ENCODE results near the gene LPCAT1. TPM values are rescaled to one million over a fixed set of nuclear protein-coding genes. Genes with fewer than 3 reads are reported as not detected.

The LPCAT1 gene
- total and polyA plus RNA-seq, 2 experiments from 2014 or later = 78.0 to 255 TPM

DNA sequence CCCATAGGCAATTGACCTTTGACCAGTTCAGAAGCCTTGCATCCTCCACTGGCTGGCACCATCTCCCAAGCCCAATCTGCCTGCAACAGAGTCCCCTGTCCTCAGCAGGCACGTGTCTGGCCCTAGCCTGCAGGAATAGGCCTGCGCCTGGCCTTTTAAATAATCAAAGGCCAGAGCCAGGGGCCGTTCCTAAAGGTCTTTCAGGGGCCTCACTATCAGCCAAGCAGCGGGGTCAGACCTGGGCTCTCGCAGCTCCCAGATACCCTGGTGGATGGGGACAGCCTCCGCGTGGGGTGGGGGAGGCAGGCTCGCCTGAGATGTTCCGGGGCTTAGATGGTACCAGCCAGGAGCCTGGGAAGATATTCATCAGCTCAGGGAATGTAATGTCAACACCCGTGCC lies 111.1 kb downstream of the LPCAT1 start:
- DNase-seq (ENCODE audit: low spot score) (peak; percentile 29), ATAC-seq (no peak; the same call in 1 of the 3 replicates)
- no peaks in the 10 kb centered on the region for H3K27me3 ChIP-seq (ENCODE audit: insufficient read depth)
- peaks cover 4% of the 10 kb centered on the region; the same call in 1 of the 2 replicates for H3F3A ChIP-seq (replicated peaks; ENCODE audit: low read depth)
- H2AFZ ChIP-seq = peak overlapping the region; percentile 56; the same call in 1 of the 2 replicates
- no peak overlapping the region for H3K4me3 ChIP-seq
- H3K4me2 ChIP-seq = peak overlapping the region; percentile 51; the same call in 1 of the 2 replicates
- Mint-ChIP-seq H3K4me1 (peaks cover 17% of the 10 kb centered on the region), H3K4me3 (no peak overlapping the region), H3K27me3 (ENCODE audit: insufficient read depth, low read depth, poor library complexity) (peaks cover 13% of the 10 kb centered on the region), H3K36me3 (ENCODE audit: low read depth) (no peaks in the 10 kb centered on the region), H3K27ac (no peak overlapping the region), H3K9me3 (no peaks in the 10 kb centered on the region)
- no peaks in the 10 kb centered on the region for H3K36me3 ChIP-seq (ENCODE audit: insufficient read depth)
- H3K27ac ChIP-seq (ENCODE audit: low read depth) = no peak overlapping the region
- no peaks in the 10 kb centered on the region for H3K9me2 ChIP-seq (ENCODE audit: insufficient read depth)
- H3K4me1 ChIP-seq (ENCODE audit: insufficient read depth) = peaks cover 13% of the 10 kb centered on the region
- H4K20me1 ChIP-seq (replicated peaks; ENCODE audit: insufficient read depth) = no peaks in the 10 kb centered on the region
- H3K79me2 ChIP-seq (replicated peaks; ENCODE audit: insufficient read depth) = no peaks in the 10 kb centered on the region
- TF ChIP-seq STAT1 (IDR thresholded peaks at IDR 0.05; ENCODE audit: unreplicated experiment) (no peak), JUNB (IDR thresholded peaks at IDR 0.05; ENCODE audit: unreplicated experiment) (no peak), EZH2phosphoT487 (IDR thresholded peaks at IDR 0.05; ENCODE audit: unreplicated experiment) (no peak), EZH2 (IDR thresholded peaks at IDR 0.05; ENCODE audit: low read depth, unreplicated experiment) (no peak), CREB1 (CRISPR knock-in tag; IDR thresholded peaks at IDR 0.05; ENCODE audit: low read depth) (no peak), POLR2AphosphoS5 (IDR thresholded peaks at IDR 0.05; ENCODE audit: low read depth) (no peak), ZNF331 (CRISPR knock-in tag; IDR thresholded peaks at IDR 0.05; ENCODE audit: low read depth) (no peak), NANOG (IDR thresholded peaks at IDR 0.05; ENCODE audit: borderline replicate concordance) (no peak), ZNF114 (CRISPR knock-in tag; IDR thresholded peaks at IDR 0.05) (no peak)
- TF ChIP-seq, protein P1, sequence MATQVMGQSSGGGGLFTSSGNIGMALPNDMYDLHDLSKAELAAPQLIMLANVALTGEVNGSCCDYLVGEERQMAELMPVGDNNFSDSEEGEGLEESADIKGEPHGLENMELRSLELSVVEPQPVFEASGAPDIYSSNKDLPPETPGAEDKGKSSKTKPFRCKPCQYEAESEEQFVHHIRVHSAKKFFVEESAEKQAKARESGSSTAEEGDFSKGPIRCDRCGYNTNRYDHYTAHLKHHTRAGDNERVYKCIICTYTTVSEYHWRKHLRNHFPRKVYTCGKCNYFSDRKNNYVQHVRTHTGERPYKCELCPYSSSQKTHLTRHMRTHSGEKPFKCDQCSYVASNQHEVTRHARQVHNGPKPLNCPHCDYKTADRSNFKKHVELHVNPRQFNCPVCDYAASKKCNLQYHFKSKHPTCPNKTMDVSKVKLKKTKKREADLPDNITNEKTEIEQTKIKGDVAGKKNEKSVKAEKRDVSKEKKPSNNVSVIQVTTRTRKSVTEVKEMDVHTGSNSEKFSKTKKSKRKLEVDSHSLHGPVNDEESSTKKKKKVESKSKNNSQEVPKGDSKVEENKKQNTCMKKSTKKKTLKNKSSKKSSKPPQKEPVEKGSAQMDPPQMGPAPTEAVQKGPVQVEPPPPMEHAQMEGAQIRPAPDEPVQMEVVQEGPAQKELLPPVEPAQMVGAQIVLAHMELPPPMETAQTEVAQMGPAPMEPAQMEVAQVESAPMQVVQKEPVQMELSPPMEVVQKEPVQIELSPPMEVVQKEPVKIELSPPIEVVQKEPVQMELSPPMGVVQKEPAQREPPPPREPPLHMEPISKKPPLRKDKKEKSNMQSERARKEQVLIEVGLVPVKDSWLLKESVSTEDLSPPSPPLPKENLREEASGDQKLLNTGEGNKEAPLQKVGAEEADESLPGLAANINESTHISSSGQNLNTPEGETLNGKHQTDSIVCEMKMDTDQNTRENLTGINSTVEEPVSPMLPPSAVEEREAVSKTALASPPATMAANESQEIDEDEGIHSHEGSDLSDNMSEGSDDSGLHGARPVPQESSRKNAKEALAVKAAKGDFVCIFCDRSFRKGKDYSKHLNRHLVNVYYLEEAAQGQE (IDR thresholded peaks at IDR 0.05; ENCODE audit: unreplicated experiment) = no peak
- TF ChIP-seq, protein P2, sequence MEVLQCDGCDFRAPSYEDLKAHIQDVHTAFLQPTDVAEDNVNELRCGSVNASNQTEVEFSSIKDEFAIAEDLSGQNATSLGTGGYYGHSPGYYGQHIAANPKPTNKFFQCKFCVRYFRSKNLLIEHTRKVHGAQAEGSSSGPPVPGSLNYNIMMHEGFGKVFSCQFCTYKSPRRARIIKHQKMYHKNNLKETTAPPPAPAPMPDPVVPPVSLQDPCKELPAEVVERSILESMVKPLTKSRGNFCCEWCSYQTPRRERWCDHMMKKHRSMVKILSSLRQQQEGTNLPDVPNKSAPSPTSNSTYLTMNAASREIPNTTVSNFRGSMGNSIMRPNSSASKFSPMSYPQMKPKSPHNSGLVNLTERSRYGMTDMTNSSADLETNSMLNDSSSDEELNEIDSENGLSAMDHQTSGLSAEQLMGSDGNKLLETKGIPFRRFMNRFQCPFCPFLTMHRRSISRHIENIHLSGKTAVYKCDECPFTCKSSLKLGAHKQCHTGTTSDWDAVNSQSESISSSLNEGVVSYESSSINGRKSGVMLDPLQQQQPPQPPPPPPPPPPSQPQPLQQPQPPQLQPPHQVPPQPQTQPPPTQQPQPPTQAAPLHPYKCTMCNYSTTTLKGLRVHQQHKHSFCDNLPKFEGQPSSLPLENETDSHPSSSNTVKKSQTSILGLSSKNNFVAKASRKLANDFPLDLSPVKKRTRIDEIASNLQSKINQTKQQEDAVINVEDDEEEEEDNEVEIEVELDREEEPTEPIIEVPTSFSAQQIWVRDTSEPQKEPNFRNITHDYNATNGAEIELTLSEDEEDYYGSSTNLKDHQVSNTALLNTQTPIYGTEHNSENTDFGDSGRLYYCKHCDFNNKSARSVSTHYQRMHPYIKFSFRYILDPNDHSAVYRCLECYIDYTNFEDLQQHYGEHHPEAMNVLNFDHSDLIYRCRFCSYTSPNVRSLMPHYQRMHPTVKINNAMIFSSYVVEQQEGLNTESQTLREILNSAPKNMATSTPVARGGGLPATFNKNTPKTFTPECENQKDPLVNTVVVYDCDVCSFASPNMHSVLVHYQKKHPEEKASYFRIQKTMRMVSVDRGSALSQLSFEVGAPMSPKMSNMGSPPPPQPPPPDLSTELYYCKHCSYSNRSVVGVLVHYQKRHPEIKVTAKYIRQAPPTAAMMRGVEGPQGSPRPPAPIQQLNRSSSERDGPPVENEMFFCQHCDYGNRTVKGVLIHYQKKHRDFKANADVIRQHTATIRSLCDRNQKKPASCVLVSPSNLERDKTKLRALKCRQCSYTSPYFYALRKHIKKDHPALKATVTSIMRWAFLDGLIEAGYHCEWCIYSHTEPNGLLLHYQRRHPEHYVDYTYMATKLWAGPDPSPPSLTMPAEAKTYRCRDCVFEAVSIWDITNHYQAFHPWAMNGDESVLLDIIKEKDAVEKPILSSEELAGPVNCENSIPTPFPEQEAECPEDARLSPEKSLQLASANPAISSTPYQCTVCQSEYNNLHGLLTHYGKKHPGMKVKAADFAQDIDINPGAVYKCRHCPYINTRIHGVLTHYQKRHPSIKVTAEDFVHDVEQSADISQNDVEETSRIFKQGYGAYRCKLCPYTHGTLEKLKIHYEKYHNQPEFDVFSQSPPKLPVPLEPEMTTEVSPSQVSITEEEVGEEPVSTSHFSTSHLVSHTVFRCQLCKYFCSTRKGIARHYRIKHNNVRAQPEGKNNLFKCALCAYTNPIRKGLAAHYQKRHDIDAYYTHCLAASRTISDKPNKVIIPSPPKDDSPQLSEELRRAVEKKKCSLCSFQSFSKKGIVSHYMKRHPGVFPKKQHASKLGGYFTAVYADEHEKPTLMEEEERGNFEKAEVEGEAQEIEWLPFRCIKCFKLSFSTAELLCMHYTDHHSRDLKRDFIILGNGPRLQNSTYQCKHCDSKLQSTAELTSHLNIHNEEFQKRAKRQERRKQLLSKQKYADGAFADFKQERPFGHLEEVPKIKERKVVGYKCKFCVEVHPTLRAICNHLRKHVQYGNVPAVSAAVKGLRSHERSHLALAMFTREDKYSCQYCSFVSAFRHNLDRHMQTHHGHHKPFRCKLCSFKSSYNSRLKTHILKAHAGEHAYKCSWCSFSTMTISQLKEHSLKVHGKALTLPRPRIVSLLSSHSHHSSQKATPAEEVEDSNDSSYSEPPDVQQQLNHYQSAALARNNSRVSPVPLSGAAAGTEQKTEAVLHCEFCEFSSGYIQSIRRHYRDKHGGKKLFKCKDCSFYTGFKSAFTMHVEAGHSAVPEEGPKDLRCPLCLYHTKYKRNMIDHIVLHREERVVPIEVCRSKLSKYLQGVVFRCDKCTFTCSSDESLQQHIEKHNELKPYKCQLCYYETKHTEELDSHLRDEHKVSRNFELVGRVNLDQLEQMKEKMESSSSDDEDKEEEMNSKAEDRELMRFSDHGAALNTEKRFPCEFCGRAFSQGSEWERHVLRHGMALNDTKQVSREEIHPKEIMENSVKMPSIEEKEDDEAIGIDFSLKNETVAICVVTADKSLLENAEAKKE (CRISPR knock-in tag; IDR thresholded peaks at IDR 0.05) = no peak
- TF ChIP-seq, protein P3, sequence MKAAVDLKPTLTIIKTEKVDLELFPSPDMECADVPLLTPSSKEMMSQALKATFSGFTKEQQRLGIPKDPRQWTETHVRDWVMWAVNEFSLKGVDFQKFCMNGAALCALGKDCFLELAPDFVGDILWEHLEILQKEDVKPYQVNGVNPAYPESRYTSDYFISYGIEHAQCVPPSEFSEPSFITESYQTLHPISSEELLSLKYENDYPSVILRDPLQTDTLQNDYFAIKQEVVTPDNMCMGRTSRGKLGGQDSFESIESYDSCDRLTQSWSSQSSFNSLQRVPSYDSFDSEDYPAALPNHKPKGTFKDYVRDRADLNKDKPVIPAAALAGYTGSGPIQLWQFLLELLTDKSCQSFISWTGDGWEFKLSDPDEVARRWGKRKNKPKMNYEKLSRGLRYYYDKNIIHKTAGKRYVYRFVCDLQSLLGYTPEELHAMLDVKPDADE (IDR thresholded peaks at IDR 0.05) = no peak
- TF ChIP-seq, protein P4, sequence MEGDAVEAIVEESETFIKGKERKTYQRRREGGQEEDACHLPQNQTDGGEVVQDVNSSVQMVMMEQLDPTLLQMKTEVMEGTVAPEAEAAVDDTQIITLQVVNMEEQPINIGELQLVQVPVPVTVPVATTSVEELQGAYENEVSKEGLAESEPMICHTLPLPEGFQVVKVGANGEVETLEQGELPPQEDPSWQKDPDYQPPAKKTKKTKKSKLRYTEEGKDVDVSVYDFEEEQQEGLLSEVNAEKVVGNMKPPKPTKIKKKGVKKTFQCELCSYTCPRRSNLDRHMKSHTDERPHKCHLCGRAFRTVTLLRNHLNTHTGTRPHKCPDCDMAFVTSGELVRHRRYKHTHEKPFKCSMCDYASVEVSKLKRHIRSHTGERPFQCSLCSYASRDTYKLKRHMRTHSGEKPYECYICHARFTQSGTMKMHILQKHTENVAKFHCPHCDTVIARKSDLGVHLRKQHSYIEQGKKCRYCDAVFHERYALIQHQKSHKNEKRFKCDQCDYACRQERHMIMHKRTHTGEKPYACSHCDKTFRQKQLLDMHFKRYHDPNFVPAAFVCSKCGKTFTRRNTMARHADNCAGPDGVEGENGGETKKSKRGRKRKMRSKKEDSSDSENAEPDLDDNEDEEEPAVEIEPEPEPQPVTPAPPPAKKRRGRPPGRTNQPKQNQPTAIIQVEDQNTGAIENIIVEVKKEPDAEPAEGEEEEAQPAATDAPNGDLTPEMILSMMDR (conservative IDR thresholded peaks at IDR 0.05; ENCODE audit: low read depth in 2 of 2) = no peak

Measured in GM23338 (cell line).